ENCODE results near the gene EYA2.
"Not testable (repeated sequence)": the region's sequence is repeated elsewhere in the genome, so short reads cannot be mapped to it uniquely, and the experiment has no call there.

The EYA2 gene

DNA sequence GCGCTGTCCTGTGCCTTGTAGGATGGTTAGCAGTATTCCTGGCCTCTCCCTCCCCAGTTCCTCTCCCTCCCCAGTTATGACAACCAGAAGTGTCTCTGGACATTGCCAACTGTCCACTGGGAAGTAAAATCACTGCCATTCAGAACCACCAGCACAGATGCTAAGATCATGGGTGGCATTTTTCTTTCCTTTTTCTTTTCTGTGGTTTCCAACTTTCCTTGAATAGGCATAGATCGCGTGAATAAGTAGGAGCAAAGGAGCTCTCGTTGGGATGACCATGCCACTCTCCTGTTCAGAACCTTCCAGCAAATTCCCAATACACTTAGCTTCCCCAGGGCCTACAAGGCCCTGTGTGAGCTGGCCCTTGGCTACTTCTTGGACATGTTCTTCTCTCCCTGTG, 59.0 kb downstream of the EYA2 start:
- no peak for DNase-seq (ENCODE audit: low read depth in 3 of 3)

DNA sequence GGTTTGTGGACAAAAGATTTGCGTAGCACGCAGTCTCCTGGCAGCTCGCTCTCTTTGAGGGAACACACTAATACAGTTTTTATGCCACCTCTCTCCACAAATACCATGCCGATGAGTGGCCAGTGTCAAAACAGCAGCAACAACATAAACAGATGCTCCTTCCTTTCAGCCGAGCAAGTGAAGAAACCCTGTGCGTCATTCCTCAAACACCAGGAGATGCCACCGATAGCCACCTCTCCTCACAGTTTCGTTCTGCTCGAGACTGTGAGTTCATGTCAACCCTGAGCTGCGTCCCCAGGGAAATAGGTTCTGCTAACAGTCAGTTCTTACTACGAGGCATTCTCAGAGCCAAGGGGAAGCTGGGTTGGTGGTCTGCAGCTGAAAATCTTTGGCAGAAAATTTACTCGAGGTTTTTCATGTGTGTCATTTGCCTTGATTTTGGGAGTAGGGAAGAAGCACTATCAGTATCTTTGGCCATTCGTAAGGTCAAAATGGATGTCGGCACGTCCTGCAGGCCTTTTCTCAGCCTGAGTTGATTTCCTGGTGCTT, 59.9 kb downstream of the EYA2 start:
- DNase-seq (ENCODE audit: low read depth in 3 of 3), result no peak

DNA sequence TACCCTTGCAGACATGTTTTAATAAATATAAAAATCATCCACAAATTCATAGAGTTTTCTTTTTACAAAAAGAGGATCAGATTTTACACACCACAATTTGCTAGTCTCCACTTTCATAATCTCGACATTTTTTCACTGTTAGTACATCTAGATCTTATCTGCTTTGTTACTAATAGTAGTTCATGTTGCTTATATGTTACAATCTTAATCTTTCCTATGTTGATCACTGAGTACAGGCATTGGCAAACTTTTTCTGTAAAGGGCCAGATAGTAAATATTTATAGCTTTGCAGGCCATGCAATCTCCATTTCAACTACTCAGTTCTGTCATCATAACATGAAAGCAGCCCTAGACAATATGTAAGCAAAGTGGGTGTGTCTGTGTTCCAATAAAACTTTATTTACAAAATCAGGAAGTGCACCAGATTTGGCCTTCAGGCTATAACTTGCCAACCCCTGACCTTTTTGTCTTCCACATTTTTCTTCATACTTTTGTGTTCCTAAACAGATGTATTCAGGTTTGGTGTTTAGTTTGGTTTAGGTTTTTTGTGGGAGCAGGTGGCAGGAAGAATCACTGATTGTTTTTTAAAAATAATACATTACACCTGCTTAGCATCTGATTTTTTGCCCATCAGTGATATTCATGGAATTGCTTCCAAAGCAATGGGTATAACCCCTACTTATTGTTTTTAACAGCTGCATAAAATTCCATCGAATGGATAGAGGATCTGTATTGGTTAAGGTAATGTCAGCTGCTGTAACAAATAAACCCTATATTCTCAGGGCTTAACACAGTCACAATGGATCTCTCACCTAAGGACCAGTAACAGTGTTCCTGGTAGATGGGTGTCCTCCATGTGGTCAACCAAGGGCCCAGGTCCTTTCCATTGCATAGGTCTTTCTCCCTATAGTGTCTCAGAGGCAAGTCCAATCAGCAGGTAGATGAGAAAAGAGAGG, 61.2 kb downstream of the EYA2 start:
- DNase-seq (ENCODE audit: low read depth in 3 of 3), result no peak

DNA sequence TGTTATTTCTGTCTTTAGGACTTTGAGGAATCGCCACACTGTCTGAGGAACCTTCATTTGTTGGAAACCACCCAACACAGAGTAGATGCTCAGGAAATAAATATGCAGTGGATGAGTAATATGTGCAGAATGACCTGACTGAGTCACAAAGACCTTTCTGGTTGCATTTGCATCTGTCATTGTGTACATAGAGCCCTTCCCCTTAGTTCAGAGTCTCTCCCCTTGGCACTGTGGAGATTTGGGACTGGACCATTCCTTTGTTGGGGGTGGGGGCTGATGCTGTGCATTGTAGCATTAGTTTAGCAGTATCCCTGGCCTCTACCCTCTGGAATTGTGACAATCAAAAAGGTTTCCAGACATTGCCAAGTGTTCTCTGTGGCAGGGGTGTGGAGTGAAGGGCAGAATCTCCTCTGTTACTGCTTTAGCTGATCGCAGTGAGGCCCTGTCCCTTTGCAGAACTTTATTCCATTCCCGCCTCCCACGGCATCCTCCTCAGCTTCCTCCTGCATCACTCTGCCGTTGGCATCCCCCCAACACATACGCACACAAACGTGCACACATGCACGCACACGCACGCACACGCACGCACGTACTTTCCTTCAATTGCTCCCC, 64.5 kb downstream of the EYA2 start:
- no peak for DNase-seq (ENCODE audit: low read depth in 3 of 3)

DNA sequence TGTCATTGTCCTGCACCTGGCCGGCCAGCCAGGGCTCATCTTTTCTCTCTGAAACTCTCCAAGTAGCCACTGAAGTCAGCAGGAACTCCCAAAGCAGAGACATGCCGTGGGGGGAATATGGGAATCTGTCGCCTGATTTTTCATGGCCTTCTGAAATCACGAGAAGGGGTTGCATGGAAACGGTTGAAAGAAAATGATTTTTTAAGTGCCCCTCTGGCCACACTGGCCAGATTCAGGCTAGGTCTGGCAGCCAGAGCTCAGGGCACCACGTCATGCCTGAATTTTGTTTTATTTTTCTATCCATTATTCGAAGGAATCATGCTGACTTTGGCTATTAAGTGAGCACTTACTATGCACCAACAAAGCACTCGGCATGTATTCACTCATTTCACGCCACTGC, 65.2 kb downstream of the EYA2 start:
- no peak for DNase-seq (ENCODE audit: low read depth in 3 of 3)

DNA sequence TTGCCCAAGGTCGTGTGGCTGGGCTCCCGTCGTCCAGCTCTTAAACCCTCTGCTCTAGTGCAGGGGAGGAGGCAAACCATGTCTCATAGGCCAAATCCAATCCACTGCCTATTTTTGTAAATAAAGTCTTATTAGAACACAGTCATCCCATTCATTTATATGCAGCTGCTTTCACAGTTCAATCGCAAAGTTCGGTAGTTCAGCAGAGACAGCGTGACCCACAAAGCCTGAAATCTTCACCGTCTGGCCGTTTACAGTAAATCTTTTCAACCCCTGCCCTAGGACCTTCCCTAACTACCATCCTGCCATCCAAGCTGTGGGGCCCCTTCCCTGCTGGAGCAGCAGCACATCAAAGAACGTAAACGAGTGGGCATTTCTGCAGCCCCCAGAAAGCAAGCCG, 65.9 kb downstream of the EYA2 start:
- DNase-seq (ENCODE audit: low read depth in 3 of 3), result no peak

DNA sequence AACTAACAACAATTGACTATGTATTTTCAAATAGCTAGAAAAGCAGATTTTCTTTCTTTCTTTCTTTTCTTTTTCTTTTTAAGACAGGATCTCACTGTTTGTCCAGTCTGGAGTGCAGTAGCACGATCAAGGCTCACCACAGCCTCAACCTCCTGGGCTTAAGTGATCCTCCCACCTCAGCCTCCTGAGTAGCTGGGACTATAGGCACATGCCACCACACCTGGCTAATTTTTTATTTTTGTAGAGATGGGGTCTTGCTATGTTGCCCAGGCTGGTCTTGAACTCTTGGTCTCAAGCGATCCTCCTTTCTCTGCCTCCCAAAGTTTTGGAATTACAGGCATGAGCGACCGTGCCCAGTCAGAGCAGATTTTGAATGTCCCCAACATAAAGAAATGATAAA, 67.3 kb downstream of the EYA2 start:
- DNase-seq (ENCODE audit: low read depth in 3 of 3), result not testable (repeated sequence)

DNA sequence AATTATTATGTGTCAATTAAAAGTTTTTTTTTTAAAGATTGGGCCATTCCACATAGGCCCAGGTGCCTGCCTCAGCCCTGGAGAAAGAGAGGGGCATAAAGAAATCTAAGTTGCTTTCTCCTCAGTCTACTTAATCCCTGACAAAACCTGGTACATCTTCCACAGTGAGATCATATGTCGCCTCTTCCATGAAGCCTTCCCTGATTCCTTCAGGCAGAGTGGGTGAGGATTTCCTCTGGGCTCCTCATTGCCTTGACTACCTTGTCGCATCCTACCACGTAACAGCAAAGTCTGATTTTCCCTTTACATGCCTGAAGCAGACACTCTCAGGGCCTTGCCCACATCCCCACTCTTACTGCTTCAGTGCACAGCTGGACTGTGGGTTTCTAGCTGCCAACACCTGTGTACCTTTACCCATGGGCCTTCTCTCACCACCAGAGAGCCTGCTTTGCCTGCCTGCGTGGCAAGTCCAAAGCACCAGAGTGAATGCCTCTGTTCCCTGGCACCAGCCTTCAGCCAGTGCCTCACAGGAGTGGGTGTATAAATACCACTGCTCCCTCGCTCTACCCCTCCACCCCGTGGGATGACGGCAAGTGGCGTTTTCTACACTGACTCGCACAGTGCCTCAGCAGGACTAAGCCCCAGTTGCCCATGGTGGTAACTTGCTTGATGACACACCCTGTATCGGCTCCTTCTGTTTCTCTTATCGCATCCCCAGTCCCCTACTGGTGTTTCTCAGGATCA, 68.0 kb downstream of the EYA2 start:
- DNase-seq (ENCODE audit: low read depth in 3 of 3), result no peak

DNA sequence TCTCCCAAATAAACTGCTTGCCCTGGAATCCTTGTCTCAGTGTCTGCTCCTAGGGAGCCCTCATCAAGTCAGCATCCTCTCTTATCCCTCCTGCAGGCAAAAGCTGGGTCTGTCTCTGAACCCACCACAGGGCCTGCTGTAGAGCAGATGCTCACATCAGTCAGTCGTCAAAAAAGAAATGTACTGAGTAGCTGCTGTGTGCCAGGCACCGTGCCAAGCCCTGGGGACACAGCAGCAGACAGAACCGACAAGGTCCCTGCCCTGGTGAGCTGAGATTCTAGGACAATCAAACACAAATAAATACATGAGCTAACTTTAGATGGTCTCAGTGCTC, 68.5 kb downstream of the EYA2 start:
- DNase-seq (ENCODE audit: low read depth in 3 of 3), result no peak

DNA sequence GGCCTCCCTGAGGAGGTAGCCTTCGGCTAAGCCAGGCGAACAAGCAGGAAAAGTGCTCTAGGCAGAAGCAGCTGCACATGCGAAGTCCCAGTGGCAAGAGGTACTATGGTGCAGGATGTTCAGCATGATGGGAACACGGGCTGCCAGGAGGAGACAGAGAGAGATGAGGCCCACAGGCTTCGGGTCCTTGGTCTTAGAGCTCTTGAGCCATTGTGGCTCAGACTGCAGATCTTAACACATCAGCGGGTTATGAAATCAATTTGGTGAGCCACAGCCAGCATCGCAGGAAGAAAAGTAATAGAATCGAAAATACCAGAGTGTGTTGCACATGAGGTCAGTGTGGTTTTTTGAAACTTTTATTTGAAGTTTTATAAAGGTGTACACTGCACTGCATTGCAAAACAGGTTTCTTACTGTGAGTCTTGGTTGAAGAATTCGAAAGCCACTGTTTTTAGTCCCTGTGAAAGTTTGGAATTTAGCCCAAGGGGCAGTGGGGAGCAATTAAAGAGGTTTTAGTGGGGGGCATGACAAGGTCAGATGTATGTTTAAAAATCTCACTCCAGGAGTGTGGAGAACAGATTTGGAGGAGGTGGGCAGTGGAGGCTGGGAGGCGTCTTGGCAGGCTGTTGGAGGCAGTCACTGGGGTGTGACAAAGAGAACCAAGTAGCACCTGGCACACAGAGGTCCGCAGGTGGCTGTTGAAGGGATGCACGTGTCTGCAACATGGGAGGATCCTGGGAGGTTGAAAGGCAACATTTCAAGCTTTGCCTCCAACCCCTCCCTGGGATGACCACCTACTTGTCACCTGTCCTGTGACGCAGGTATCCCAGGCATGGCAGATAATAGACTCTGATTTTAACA, 69.3 kb downstream of the EYA2 start:
- DNase-seq (ENCODE audit: low read depth in 3 of 3), result no peak

DNA sequence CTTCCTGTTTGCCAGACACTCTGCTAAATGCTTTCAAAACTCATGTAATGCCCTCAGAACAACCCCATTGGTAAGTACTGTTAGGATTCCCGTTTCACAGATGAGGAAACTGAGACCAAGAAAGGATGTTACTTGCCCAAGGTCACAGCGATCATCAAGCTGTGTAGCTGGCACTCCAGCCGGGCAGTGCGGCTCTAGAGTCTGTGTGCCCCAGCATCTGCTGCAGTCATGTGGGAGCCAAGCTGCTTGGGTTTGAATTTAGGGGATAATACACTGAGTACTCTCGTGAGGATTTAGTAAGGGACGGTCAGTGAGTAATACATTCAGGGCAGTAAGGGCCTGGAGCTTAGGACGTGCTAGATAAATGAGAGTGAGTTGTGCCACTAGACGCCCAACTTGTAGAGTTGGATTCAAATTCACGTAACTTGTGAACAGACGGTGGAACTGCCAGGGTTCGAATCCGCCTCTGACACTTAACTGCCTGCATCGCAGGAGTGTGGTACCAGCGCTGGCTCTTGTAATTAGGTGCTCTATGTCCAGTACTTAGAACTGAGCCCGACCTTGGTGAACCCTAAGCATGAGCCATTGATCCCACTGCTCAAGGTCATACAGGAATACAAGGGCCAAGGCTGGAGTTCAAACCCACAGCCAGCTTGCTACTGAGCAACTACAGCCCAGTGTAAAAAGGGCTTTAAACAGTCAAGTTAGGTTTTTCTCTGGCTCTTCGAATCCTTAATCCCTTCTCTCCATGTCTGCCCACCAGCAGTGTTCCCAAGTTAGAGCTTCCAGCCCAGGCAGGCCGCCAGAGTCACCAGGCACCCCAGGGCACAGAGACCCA, 70.2 kb downstream of the EYA2 start:
- DNase-seq (ENCODE audit: low read depth in 3 of 3), result no peak

DNA sequence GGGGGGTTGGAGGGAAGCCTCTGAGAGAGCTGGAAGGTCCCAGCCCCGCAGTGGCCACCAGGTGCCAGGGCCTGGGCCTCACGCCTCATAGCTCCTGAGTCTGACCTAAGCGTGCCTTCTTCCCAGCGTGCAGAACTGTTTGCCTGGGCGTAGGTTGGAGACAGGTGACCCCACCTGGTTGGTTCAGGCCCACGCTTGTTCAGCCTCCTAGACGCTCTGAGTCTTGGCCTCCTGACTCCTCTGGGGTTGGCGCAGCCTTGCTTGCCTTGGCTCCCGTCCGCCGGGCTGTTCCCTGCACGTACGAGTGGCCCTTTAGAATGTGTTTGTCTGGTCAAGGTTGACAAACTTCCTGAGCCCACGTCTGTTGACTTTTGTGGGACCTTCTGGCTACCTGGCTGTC, 70.8 kb downstream of the EYA2 start:
- DNase-seq (ENCODE audit: low read depth in 3 of 3), result no peak

DNA sequence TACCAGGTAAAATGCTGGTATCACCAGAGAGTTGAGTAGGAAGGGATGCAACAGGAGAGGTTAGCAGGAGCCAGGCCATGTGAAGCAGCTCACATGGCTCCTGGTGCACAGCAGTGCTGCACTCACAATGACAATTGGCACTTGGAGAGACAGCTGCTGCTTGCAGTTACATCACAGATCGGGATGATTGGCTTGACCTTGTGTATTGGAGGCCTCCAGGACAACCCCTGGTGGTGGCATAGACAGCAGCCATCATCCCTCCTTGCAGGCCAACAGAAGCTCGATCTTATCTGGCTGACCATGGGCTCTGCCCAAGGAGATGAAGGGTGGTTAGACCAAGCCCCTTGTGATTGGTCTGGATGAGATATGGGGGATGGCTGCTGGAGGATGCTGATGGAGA, 73.0 kb downstream of the EYA2 start:
- no peak for DNase-seq (ENCODE audit: low read depth in 3 of 3)

DNA sequence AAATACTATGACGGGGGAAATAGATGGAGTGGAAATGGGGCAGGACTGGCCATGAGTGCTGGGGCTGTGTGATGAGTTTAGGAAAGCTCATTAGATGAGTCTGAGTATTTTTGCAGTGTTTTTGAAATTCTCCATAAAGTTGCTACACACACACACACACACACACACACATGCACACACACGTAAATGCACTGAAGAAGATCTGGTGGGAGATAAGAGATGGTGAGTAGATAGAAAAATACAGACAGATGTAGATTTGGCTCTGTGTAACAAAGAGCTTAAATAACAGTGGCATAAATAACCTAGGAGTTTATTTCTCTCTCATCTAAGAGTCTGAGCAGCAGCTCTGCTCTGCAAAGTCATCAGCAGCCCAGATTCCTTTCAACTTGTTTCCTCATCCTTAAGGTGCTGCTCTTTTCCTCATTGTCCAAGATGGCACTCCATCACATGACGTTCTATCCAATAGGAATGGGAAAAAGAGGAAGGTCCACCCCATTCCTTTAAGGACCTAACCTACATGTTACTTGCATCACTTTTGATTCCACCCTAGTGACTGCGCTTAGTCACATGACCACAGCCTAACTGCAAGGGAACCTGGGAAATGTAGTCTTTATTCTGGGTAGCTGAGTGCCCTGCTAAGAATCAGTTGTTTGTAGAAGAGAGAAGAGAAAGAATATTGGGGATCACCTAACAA, 76.4 kb downstream of the EYA2 start:
- DNase-seq (ENCODE audit: low read depth in 3 of 3), result no peak

DNA sequence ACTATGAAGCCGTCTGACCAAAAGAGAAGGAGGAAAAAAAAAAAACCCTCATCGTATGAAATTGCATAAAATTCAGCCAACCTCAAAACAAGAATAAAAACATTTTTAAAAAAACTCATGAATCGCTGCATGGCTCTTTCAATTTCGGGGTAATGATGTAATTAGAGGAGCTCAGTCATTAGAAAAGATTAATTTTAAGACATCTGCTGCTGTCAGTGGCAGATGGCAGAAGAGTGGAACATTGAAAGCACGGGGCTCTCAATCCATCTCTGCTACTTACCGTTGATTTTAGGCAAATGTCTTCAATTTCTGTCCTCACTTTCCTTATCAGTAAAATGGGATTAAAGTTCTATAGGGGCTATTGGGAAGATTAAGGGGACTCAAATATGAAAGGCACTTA, 79.1 kb downstream of the EYA2 start:
- DNase-seq (ENCODE audit: low read depth in 3 of 3), result no peak

DNA sequence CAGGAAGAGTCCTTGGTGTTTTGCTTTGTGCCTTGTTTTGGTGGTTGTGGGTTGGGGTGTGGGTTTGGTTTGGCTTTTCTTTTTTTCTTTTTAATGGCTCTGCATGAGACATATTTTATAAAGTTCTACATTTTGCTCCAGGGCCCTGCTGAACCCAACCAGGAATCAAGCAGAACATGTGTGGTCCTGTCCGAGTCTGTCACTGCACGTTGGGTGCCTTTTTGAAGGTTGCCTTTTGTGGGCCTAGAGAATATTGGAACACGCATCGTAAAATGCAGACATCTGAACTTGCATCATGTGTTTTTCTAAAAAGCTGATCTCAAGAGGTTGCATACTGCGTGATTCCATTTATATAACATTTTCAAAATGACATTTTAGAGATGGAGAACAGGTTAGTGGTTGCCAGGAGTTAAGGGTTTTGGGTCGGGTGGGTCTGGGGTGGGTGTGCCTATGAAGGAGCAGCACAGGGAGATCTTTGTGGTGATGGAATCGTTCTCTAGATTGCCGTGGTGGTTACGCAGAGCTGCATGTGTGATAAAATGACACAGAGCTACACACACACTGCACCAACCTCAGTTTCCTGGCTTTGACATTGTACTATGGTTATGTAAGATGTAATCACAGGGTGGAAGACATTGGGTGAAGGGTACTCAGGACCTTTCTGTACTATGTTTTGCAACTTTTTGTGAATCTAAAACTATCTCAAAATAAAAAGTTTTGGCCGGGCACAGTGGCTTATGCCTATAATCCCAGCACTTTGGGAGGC, 80.2 kb downstream of the EYA2 start:
- DNase-seq (ENCODE audit: low read depth in 3 of 3), result no peak

DNA sequence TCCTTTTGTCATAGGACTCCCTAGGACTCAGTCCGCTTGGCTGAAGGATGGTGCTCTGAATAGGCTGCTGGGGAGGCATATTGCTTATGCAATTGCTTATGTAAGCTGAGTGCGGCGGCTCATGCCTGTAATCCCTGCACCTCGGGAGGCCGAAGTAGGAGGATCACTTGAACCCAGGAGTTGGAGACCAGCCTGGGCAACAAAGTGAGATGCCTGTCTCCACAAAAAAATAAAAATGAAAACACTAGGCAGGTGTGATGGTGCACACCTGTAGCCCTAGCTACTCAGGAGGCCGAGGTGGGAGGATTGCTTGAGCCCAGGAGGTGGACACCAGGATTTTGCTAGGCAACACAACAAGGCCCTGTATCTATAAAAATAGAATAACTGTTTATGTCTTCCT, 81.3 kb downstream of the EYA2 start:
- no peak for DNase-seq (ENCODE audit: low read depth in 3 of 3)

DNA sequence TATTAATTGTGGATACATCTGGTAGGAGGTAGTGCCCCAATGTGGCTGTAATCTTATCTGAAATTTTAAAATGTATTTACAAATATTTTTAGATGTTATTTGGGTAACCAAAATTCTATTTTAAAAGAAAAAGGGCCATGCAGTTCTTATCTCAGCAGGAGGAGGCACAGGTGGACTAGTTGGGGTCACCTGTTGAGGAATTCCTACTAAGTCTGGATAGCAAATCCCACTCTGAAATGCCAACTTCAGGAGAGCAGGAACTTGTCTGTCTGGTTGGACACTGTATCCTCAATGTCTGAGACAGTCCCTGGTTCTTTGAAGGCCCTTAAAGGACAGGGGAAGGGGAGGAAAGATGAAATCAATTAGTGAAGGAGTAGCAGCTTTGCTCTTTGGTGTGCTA, 82.6 kb downstream of the EYA2 start:
- no peak for DNase-seq (ENCODE audit: low read depth in 3 of 3)

DNA sequence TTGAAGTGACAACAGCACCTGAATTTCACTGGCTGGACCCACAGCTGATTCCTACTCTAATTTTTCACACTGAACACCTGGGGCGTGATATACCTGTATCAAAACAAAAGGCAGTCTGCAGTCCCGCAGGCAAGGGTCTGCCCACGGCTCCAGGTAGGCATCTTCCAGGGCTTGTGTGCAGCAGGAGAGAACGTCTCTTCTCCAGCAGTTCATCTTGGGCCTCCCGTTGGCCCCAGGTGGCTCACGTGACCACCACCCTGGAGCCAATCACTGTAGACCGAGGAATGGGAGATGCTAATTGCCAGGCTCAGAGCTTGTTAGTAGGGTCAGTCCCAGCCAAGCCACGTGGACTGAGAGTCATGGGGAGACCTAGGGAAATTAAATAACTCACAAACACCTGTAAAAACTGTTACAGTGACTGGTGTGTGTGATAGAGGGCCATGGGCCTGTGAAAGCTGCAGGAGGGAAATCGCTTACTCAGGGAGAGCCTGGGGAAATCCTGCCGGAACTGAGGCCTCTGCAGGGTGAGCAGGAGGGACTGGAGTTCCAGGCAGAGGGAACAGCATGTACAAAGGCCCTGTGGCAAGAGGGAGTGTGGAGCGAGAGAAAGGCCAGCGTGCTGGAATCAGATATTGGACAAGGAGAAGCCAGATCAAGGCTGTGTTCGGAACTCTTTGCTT, 83.4 kb downstream of the EYA2 start:
- no peak for DNase-seq (ENCODE audit: low read depth in 3 of 3)
